Panc1 (cell line): Measurements from ENCODE around the gene FRMD4A. TPM values are rescaled to one million over a fixed set of nuclear protein-coding genes. Genes with fewer than 3 reads are reported as not detected.

Experiments used
- ATAC-seq: fragments of 200-7000 bp; cut with Tn5 transposase; 2 replicates; pipeline ENCODE4 v1.9.1; 2020; ENCODE audit warnings: mild to moderate bottlenecking, moderate library complexity
- BruUV-seq: library from RNA; stranded (reverse); fragments of 400-500 nt; replicated peaks from 2 replicates; lab custom pipeline; 2021; lab: Mats Ljungman, UMichigan
- CTCF ChIA-PET: fragments of 300-600 bp; sonication (Branson Sonifier 250); formaldehyde crosslinking; loops from one replicate; lab custom pipeline; 2022; ENCODE audit warnings: antibody characterized with exemption; lab: Charles Lee
- POLR2A ChIA-PET: fragments of 300-600 bp; sonication (Branson Sonifier 250); formaldehyde crosslinking; loops from one replicate; lab custom pipeline; 2022; ENCODE audit warnings: antibody characterized with exemption; lab: Charles Lee
- DNase-seq: peaks from one replicate; pipeline ENCODE4 v3.0.0-alpha.2; 2010; ENCODE audit warnings: low read depth, low spot score
- H3K27ac ChIP-seq: 2 replicates; pipeline ENCODE4 v1.5.1; 2011; ENCODE audit warnings: mild to moderate bottlenecking, low read length, inconsistent platforms
- H3K27me3 ChIP-seq: fragments of 200-500 bp; sonication (Bioruptor generic); 2 replicates; pipeline ENCODE4 v1.6.0; 2014; ENCODE audit warnings: low read length, inconsistent platforms; ENCODE audit not compliant: control insufficient read depth, insufficient read depth
- H3K36me3 ChIP-seq: fragments of 200-500 bp; sonication (Bioruptor generic); 2 replicates; pipeline ENCODE4 v1.5.1; 2014; ENCODE audit warnings: inconsistent platforms, mild to moderate bottlenecking, low read length, moderate library complexity; ENCODE audit not compliant: control insufficient read depth, insufficient read depth
- H3K4me1 ChIP-seq: 2 replicates; pipeline ENCODE4 v1.5.1; 2011; ENCODE audit warnings: inconsistent platforms, mild to moderate bottlenecking, low read length, moderate library complexity; ENCODE audit not compliant: control insufficient read depth, insufficient read depth
- H3K4me3 ChIP-seq, 2 experiments: 2 replicates each; pipeline ENCODE4 v1.5.1; 2011 to 2012; ENCODE audit warnings: low read depth in 2 of 2, low read length in 2 of 2, mild to moderate bottlenecking in 2 of 2, inconsistent platforms in 1 of 2, moderate library complexity in 1 of 2
- H3K9me3 ChIP-seq: fragments of 200-500 bp; sonication (Bioruptor generic); 2 replicates; pipeline ENCODE4 v1.5.1; 2014; ENCODE audit warnings: low read depth, mild to moderate bottlenecking, inconsistent platforms, low read length, moderate library complexity; ENCODE audit not compliant: control insufficient read depth, insufficient read depth
- CTCF ChIP-seq: fragments of 450-650 bp; IDR thresholded peaks from 2 replicates; pipeline ENCODE4 v1.5.1; 2017; ENCODE audit warnings: mild to moderate bottlenecking
- POLR2AphosphoS5 ChIP-seq: IDR thresholded peaks from 2 replicates; pipeline ENCODE4 v1.6.1; 2012; ENCODE audit warnings: mild to moderate bottlenecking, low read depth, low read length, moderate library complexity
- REST ChIP-seq, 2 experiments: IDR thresholded peaks; 2 replicates each; pipeline ENCODE4 v1.6.1; 2011 to 2012; ENCODE audit warnings: low read depth in 2 of 2, control low read depth in 1 of 2, low read length in 1 of 2, mild to moderate bottlenecking in 1 of 2, moderate library complexity in 1 of 2; ENCODE audit not compliant: insufficient read depth in 1 of 2
- SIN3A ChIP-seq: IDR thresholded peaks from 2 replicates; pipeline ENCODE4 v1.6.1; 2012; ENCODE audit warnings: low read depth, mild to moderate bottlenecking, low read length, moderate library complexity, borderline replicate concordance; ENCODE audit not compliant: insufficient read depth
- TCF7L2 ChIP-seq: IDR thresholded peaks from 2 replicates; pipeline ENCODE4 v1.6.1; 2011; ENCODE audit warnings: mild to moderate bottlenecking, low read depth, low read length, inconsistent platforms
- in situ Hi-C: cut with HindIII; loops from 2 replicates; pipeline ENCODE4 v1.10.0; 2016; ENCODE audit warnings: low sequenced_read_pairs, low pct_unique_long_range_greater_than_20kb
- intact Hi-C: fragments of 100-400 bp; cut with micrococcal nuclease; formaldehyde crosslinking; loops from one replicate; pipeline ENCODE4 v1.10.0; 2022; ENCODE audit not compliant: unreplicated experiment
- total RNA-seq: library from RNA; stranded (reverse); gene quantifications from one replicate; pipeline ENCODE4 v1.2.1, GENCODE V29; 2021; ENCODE audit not compliant: unreplicated experiment

FRMD4A gene
- total RNA-seq, 1 experiment from 2014 or later, result 7.1 TPM

GRCh38 chr10:14032406-14032998, 298.2 kb downstream of the FRMD4A start:
- Histone ChIP-seq H3K27ac (no peak overlapping the region), H3K27me3 (no peaks in the 10 kb centered on the region), H3K9me3 (no peaks in the 10 kb centered on the region), H3K4me1 (no peaks in the 10 kb centered on the region), H3K4me3 (no peak overlapping the region), H3K36me3 (no peaks in the 10 kb centered on the region)
- in situ Hi-C loops (no loop called here), intact Hi-C loops (no loop called here)
- POLR2A ChIA-PET, result no interaction called here
- no TSS peak for BruUV-seq
- CTCF ChIA-PET, result no interaction called here
- DNase-seq, result no peak
- TF ChIP-seq CTCF (peak; percentile 73), SIN3A (no peak)
- no peak for ATAC-seq

GRCh38 chr10:14026325-14026724, 304.4 kb downstream of the FRMD4A start:
- no peak overlapping the region for H3K27ac ChIP-seq
- no peaks in the 10 kb centered on the region for H3K4me1 ChIP-seq
- intact Hi-C loops (no loop called here), in situ Hi-C loops (no loop called here)
- H3K27me3 ChIP-seq, result no peaks in the 10 kb centered on the region
- no TSS peak for BruUV-seq
- H3K36me3 ChIP-seq, result no peaks in the 10 kb centered on the region
- POLR2A ChIA-PET, result no interaction called here
- TF ChIP-seq SIN3A (no peak), POLR2AphosphoS5 (no peak), CTCF (no peak), REST (IDR thresholded peaks at IDR 0.05; ENCODE audit: insufficient read depth in 1 of 2, low read depth in 2 of 2, low read length in 1 of 2) (no peak), TCF7L2 (no peak)
- DNase-seq, result no peak
- ATAC-seq, result no peak
- CTCF ChIA-PET, result no interaction called here
- H3K4me3 ChIP-seq, result no peak overlapping the region
- H3K9me3 ChIP-seq, result no peaks in the 10 kb centered on the region
